Gastrocnemius medialis (tissue), 4 donors: ENCODE data around the gene ADIG.

Source experiments
- CTCF ChIP-seq, 5 experiments: fragments of 450-650 bp in 3 of 5; fragments of 200-600 bp in 2 of 5; sonication (generic) in 2 of 5; IDR thresholded peaks in 4 of 5; conservative IDR thresholded peaks in 1 of 5; 1 replicate in 4 of 5; 2 replicates in 1 of 5; pipeline ENCODE4 v1.5.1; 2016 to 2019; ENCODE audit warnings: antibody characterized with exemption in 5 of 5, mild to moderate bottlenecking in 3 of 5, moderate library complexity in 3 of 5
- POLR2A ChIP-seq, 2 donors: fragments of 450-650 bp; IDR thresholded peaks; one replicate each; pipeline ENCODE4 v1.6.1; 2017; ENCODE audit warnings: antibody characterized with exemption in 2 of 2, mild to moderate bottlenecking in 2 of 2, moderate library complexity in 2 of 2

GRCh38 chr20:38559764-38560163 is 21.2 kb upstream of the ADIG start:
- TF ChIP-seq CTCF (IDR thresholded peaks at IDR 0.05 in 4 of 5, conservative IDR thresholded peaks at IDR 0.05 in 1 of 5) = no peak
- no peak for TF ChIP-seq POLR2A (IDR thresholded peaks at IDR 0.05)
